Erythroblast (primary cell): ENCODE results near the gene PLCH1.

Experiments used
- GATA1 ChIP-seq: IDR thresholded peaks from 2 replicates; pipeline ENCODE4 v1.6.1; 2011; ENCODE audit warnings: low read depth, mild to moderate bottlenecking, control low read depth, low read length, moderate library complexity
- POLR2A ChIP-seq: IDR thresholded peaks from 2 replicates; pipeline ENCODE4 v1.6.1; 2011; ENCODE audit warnings: mild to moderate bottlenecking, low read length

DNA sequence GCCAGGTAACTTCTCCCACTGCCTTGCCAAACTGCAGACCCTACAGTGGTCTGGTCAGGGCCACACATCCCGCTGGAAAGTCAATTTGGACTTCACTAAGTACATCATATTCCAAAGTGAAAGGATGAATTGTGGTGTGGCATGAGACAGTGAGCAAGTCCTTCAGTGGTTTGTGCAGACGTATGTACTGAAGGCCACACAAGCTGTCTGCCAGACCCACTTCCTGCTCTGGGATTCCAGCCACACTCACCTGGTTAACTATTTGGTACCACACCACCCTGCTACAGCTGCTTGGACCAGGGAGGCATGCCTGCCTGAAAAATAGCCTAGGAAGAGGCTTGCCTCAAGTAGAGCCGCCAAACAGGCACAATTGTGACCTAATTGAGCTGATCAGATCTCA, 357.3 kb downstream of the PLCH1 start:
- TF ChIP-seq POLR2A: no peak
- TF ChIP-seq GATA1: no peak
